ENCODE measurements around the gene CHCHD6. TPM values are rescaled to one million over a fixed set of nuclear protein-coding genes. Genes with fewer than 3 reads are reported as not detected.

CHCHD6 gene
- total RNA-seq, 1 donor from 2014 or later, result 38.2 TPM

DNA sequence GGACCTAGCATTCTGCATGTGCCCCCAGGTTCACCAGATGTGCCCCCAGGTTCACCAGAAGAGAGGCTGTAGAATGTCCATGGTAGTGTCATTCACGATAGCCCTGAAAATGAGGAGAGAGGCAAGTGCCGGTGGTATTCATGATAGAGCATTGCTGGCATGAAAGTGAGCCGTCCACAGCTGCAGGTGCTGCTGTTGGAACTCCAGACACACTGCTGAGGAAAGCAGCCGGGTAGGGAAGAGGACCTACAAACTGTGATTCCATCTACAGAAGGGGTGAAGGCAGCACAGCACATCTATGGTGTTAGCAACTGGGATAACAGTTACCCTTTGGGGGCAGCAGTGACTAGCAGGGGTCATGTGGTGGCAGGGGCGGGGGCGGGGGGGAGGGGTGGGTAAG, 153.9 kb downstream of the CHCHD6 start:
- DNase-seq (ENCODE audit: low read depth), result no peak
- H3K4me3 ChIP-seq (ENCODE audit: low read depth, low read length), result no peak overlapping the region
- TF ChIP-seq, protein P1, sequence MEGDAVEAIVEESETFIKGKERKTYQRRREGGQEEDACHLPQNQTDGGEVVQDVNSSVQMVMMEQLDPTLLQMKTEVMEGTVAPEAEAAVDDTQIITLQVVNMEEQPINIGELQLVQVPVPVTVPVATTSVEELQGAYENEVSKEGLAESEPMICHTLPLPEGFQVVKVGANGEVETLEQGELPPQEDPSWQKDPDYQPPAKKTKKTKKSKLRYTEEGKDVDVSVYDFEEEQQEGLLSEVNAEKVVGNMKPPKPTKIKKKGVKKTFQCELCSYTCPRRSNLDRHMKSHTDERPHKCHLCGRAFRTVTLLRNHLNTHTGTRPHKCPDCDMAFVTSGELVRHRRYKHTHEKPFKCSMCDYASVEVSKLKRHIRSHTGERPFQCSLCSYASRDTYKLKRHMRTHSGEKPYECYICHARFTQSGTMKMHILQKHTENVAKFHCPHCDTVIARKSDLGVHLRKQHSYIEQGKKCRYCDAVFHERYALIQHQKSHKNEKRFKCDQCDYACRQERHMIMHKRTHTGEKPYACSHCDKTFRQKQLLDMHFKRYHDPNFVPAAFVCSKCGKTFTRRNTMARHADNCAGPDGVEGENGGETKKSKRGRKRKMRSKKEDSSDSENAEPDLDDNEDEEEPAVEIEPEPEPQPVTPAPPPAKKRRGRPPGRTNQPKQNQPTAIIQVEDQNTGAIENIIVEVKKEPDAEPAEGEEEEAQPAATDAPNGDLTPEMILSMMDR (conservative IDR thresholded peaks at IDR 0.05; ENCODE audit: low read depth, low read length), result no peak

DNA sequence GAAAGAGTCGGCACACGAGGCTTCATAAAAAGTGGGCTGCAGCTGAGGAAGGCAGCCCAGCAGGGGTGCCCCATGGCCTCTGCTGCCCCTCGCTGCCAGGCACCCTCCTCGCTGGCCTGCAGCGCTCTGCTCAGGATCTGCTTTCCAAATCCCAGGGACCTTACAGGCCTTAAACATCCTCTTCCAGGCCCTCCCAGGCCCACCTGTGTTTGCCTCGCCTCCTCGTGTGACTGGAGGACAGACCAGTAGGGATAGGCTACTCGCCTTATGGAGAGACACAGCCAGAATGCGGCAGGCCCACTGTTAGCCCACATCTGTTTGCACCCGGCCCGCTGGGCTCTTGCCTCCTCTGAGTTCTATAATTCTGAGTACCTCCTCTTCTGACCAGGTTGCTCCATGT, 154.4 kb downstream of the CHCHD6 start:
- TF ChIP-seq, protein P1 (conservative IDR thresholded peaks at IDR 0.05; ENCODE audit: low read depth, low read length), result no peak
- no peak for DNase-seq (ENCODE audit: low read depth)
- no peak overlapping the region for H3K4me3 ChIP-seq (ENCODE audit: low read depth, low read length)

DNA sequence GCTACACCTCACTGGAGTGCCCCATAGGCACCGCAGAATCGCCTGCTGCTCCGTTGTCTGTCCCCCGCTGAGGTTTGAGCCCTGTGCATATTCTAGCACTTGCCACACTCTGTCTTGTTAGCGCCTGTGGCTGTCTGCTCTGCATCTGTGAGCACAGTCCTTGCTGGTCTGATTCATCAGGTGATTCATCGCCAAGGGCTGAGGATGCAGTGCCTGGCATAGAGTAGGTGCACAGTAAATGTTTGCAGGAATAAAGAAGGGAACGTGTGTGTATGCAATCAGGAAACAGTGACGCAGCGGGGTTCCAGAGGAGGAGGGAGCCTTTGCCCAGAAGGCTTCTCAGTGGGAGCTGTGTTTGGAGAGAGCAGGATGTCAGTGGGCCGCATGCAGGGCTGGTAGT, 154.8 kb downstream of the CHCHD6 start:
- H3K4me3 ChIP-seq (ENCODE audit: low read depth, low read length), result no peak overlapping the region
- TF ChIP-seq, protein P1 (conservative IDR thresholded peaks at IDR 0.05; ENCODE audit: low read depth, low read length), result no peak
- DNase-seq (ENCODE audit: low read depth), result peak; percentile 63

DNA sequence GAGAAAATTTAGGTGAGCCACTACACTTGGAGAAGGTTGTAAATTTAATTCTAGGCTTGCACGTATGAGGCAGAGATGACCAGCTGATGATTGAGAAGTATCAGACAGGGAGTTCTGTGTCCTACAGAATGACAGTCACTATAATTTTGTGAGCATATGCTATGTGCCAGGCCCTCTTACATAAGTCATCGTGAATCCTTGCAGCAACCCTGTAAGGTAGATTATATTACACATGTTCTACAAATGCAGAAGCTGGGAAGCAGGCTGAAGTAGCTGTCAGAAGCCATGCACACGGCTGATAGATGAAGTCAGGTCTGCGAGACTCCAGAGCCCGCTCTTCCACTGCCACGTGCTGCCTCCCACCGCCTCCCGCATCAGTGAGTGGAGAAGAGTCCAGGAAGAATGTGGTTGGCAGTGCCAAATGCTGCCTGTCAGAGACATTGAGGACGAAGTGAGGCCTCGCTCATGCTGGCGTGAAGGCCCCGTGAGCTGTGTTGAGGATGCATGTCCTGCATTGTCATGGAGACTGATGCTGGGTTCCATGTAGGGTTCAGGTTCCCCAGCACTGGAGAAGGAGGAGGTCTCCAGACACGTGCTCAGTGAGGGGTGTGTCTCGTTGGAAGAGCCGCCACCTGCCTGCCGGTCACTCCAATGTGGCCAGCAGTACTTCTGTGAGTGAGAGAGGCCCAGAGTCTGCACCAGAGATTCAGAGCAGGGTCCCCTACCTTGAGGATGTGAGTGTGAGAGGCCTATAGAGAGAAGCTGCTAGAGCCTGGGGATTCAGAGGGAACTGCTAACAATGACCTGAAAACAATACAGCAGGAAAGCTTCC, 155.6 kb downstream of the CHCHD6 start:
- no peak for DNase-seq (ENCODE audit: low read depth)
- no peak overlapping the region for H3K4me3 ChIP-seq (ENCODE audit: low read depth, low read length)
- TF ChIP-seq, protein P1 (conservative IDR thresholded peaks at IDR 0.05; ENCODE audit: low read depth, low read length), result no peak

DNA sequence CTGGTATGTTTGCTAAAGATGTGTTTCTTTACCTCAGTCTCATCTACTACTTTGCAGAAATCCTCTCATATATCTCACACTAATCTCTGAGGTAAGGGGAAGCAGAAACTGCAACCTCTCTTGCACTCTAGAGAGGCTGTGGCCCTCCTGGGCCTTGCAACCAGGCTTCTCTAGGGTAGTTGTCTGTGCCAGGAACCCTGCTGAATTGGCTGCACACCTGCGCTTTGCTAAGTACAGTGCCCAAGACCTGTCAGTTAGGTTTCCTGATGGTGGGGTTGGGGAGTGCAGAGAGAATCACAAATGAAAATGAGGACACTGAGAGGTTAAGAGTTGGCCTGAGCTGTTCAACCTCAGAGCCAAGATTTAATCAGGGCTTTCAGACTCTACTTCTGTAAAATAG, 161.7 kb downstream of the CHCHD6 start:
- H3K4me3 ChIP-seq (ENCODE audit: low read depth, low read length), result no peak overlapping the region
- no peak for DNase-seq (ENCODE audit: low read depth)
- TF ChIP-seq, protein P1 (conservative IDR thresholded peaks at IDR 0.05; ENCODE audit: low read depth, low read length), result no peak

DNA sequence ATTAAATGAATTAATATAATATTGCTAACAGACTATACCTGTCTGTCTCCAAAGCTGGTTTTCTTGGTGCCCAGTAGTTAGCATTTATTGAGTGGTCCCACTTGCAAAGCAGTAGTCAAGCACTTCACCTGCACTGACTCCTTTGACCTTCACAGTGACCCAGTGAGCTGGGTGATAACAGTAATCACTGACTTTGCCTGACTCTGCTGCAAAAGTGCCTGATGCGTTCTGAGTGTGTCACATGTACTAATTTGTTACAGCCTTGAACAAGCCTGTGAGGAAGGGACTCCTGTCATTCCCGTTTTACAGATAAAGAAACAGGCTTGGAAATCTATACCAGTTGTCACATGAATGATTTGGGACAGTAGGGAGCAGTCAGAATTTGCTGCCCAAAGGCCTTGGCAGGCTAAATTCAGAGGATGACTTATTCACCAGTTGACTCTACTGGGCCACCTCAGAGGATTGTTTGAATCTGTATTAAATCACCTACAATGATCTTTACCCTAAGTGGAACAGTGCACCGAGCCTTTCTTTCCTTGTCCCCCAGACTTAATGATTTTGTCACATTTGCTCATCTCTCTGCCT, 162.2 kb downstream of the CHCHD6 start:
- H3K4me3 ChIP-seq (ENCODE audit: low read depth, low read length), result no peak overlapping the region
- TF ChIP-seq, protein P1 (conservative IDR thresholded peaks at IDR 0.05; ENCODE audit: low read depth, low read length), result no peak
- DNase-seq (ENCODE audit: low read depth), result no peak
